IMR-90 (cell line): ENCODE data around the gene MT1A. TPM values are rescaled to one million over a fixed set of nuclear protein-coding genes. Genes with fewer than 3 reads are reported as not detected.

Source experiments
- ATAC-seq: fragments of 200-7000 bp; cut with Tn5 transposase; 2 replicates; pipeline ENCODE4 v1.9.1; 2020; ENCODE audit warnings: low read depth, mild to moderate bottlenecking, moderate library complexity
- BruUV-seq: library from RNA; stranded (reverse); fragments of 400-500 nt; replicated peaks from 2 replicates; lab custom pipeline; 2021; lab: Mats Ljungman, UMichigan
- CTCF ChIA-PET: fragments of 300-600 bp; formaldehyde crosslinking; extraction: SDS; loops from one replicate; lab custom pipeline; 2021; ENCODE audit warnings: antibody characterized with exemption; lab: Yijun Ruan, JAX
- POLR2A ChIA-PET: fragments of 300-600 bp; sonication (Branson Sonifier 250); formaldehyde crosslinking; loops from one replicate; lab custom pipeline; 2022; ENCODE audit warnings: antibody characterized with exemption; ENCODE audit not compliant: unreplicated experiment; lab: Charles Lee
- DNase-seq: peaks from one replicate; pipeline ENCODE4 v3.0.0; 2013
- H2AFZ ChIP-seq: replicated peaks from 2 replicates; pipeline ENCODE3; 2013; ENCODE audit warnings: low read length, mild to moderate bottlenecking; ENCODE audit not compliant: poor library complexity
- H2AK5ac ChIP-seq: 2 replicates; pipeline ENCODE4 v1.6.1; 2013; ENCODE audit warnings: low read depth, low read length, inconsistent platforms
- H2AK9ac ChIP-seq: replicated peaks from 2 replicates; pipeline ENCODE3; 2013; ENCODE audit warnings: mild to moderate bottlenecking, low read depth, low read length, moderate library complexity; ENCODE audit not compliant: poor library complexity
- H2BK120ac ChIP-seq: 2 replicates; pipeline ENCODE4 v1.6.1; 2013; ENCODE audit warnings: low read depth, low read length, inconsistent platforms
- H2BK15ac ChIP-seq: 3 replicates; pipeline ENCODE4 v1.6.1; 2013; ENCODE audit warnings: low read depth, low read length, inconsistent platforms
- H2BK20ac ChIP-seq: 2 replicates; pipeline ENCODE4 v1.6.1; 2013; ENCODE audit warnings: low read depth, mild to moderate bottlenecking, inconsistent platforms, low read length, moderate library complexity
- H2BK5ac ChIP-seq: 2 replicates; pipeline ENCODE4 v1.6.1; 2013; ENCODE audit warnings: mild to moderate bottlenecking, low read depth, low read length, inconsistent platforms; ENCODE audit not compliant: poor library complexity, severe bottlenecking
- H3K14ac ChIP-seq: replicated peaks from 2 replicates; pipeline ENCODE4 v1.6.1; 2013; ENCODE audit warnings: low read depth, low read length, inconsistent platforms
- H3K18ac ChIP-seq: 2 replicates; pipeline ENCODE4 v1.6.1; 2013; ENCODE audit warnings: low read depth, low read length, control low read depth
- H3K23ac ChIP-seq: 2 replicates; pipeline ENCODE4 v1.6.1; 2013; ENCODE audit warnings: low read depth, low read length, inconsistent platforms
- H3K27ac ChIP-seq: 2 replicates; pipeline ENCODE4 v1.5.1; 2013; ENCODE audit warnings: mild to moderate bottlenecking, control low read depth, low read length; ENCODE audit not compliant: insufficient read depth
- H3K27me3 ChIP-seq: 2 replicates; pipeline ENCODE4 v1.6.1; 2013; ENCODE audit warnings: low read length; ENCODE audit not compliant: control insufficient read depth, insufficient read depth
- H3K36me3 ChIP-seq: 2 replicates; pipeline ENCODE4 v1.6.1; 2013; ENCODE audit warnings: low read length, mixed read lengths; ENCODE audit not compliant: control insufficient read depth, insufficient read depth
- H3K4ac ChIP-seq: 2 replicates; pipeline ENCODE4 v1.6.1; 2013; ENCODE audit warnings: low read depth, low read length, inconsistent platforms
- H3K4me1 ChIP-seq: 2 replicates; pipeline ENCODE4 v1.6.1; 2013; ENCODE audit warnings: low read length, mixed read lengths; ENCODE audit not compliant: control insufficient read depth, insufficient read depth
- H3K4me2 ChIP-seq: 2 replicates; pipeline ENCODE4 v1.6.1; 2013; ENCODE audit warnings: low read depth, mild to moderate bottlenecking, control low read depth, low read length, moderate library complexity
- H3K4me3 ChIP-seq: 2 replicates; pipeline ENCODE4 v1.5.1; 2013; ENCODE audit warnings: low read depth, mild to moderate bottlenecking, control low read depth, low read length, moderate library complexity; ENCODE audit not compliant: insufficient read depth
- H3K56ac ChIP-seq: 2 replicates; pipeline ENCODE4 v1.6.1; 2013; ENCODE audit warnings: low read length, inconsistent platforms; ENCODE audit not compliant: insufficient read depth; ENCODE audit errors: extremely low read depth
- H3K79me1 ChIP-seq, 2 experiments: 2 replicates each; pipeline ENCODE4 v1.6.1; 2013; ENCODE audit warnings: low read length in 2 of 2, inconsistent platforms in 1 of 2, low read depth in 1 of 2
- H3K9ac ChIP-seq: 2 replicates; pipeline ENCODE4 v1.6.1; 2013; ENCODE audit warnings: low read depth, low read length, control low read depth
- H3K9me1 ChIP-seq: 2 replicates; pipeline ENCODE4 v1.6.1; 2013; ENCODE audit warnings: low read length, inconsistent platforms; ENCODE audit not compliant: insufficient read depth
- H3K9me3 ChIP-seq: 2 replicates; pipeline ENCODE4 v1.6.1; 2013; ENCODE audit warnings: low read length; ENCODE audit not compliant: control insufficient read depth, insufficient read depth
- H4K20me1 ChIP-seq: 2 replicates; pipeline ENCODE4 v1.6.1; 2013; ENCODE audit warnings: low read length, inconsistent platforms; ENCODE audit not compliant: insufficient read depth
- H4K5ac ChIP-seq: 2 replicates; pipeline ENCODE4 v1.6.1; 2013; ENCODE audit warnings: mild to moderate bottlenecking, low read depth, low read length, control low read depth
- H4K8ac ChIP-seq, 2 experiments: 2 replicates each; pipeline ENCODE4 v1.6.1; 2013; ENCODE audit warnings: low read depth in 2 of 2, low read length in 2 of 2, control low read depth in 1 of 2, inconsistent platforms in 1 of 2
- H4K91ac ChIP-seq: 2 replicates; pipeline ENCODE4 v1.6.1; 2013; ENCODE audit warnings: low read depth, low read length, inconsistent platforms; ENCODE audit not compliant: insufficient read depth
- BHLHE40 ChIP-seq: fragments of 150-350 bp; IDR thresholded peaks from 2 replicates; pipeline ENCODE4 v1.6.1; 2016; ENCODE audit warnings: mild to moderate bottlenecking, low read depth, low read length
- CEBPB ChIP-seq: IDR thresholded peaks from 2 replicates; pipeline ENCODE4 v1.6.1; 2012; ENCODE audit warnings: low read depth, low read length, improper control_type of control experiment
- CTCF ChIP-seq: conservative IDR thresholded peaks from 2 replicates; pipeline ENCODE4 v1.5.1; 2012; ENCODE audit warnings: mild to moderate bottlenecking, low read depth, low read length, improper control_type of control experiment
- ELK1 ChIP-seq: fragments of 150-350 bp; IDR thresholded peaks from 2 replicates; pipeline ENCODE4 v1.6.1; 2016; ENCODE audit warnings: low read depth, mild to moderate bottlenecking, low read length, moderate library complexity, borderline replicate concordance
- MAZ ChIP-seq: IDR thresholded peaks from 2 replicates; pipeline ENCODE4 v1.6.1; 2012; ENCODE audit warnings: low read depth, mild to moderate bottlenecking, low read length, improper control_type of control experiment, moderate library complexity, borderline replicate concordance
- MXI1 ChIP-seq: IDR thresholded peaks from 2 replicates; pipeline ENCODE4 v1.6.1; 2012; ENCODE audit warnings: low read depth, mild to moderate bottlenecking, low read length, moderate library complexity, borderline replicate concordance
- NFE2L2 ChIP-seq: fragments of 150-350 bp; IDR thresholded peaks from 2 replicates; pipeline ENCODE4 v1.6.1; 2016; ENCODE audit warnings: low read depth, mild to moderate bottlenecking, low read length
- RCOR1 ChIP-seq: IDR thresholded peaks from 2 replicates; pipeline ENCODE4 v1.6.1; 2012; ENCODE audit warnings: mild to moderate bottlenecking, low read length, improper control_type of control experiment; ENCODE audit not compliant: insufficient replicate concordance
- RFX5 ChIP-seq: IDR thresholded peaks from 2 replicates; pipeline ENCODE4 v1.8.0; 2012; ENCODE audit warnings: low read depth, mild to moderate bottlenecking, low read length, moderate library complexity
- USF2 ChIP-seq: fragments of 150-350 bp; IDR thresholded peaks from 2 replicates; pipeline ENCODE4 v1.6.1; 2017; ENCODE audit warnings: mild to moderate bottlenecking, antibody characterized with exemption, low read length, low read depth
- whole genome bisulfite sequencing, 2 experiments: methylation state at CpG; one replicate each; pipeline versions ENCODE4 v1.1.5 to v1.1.7; 2013; ENCODE audit warnings: missing lambda C conversion rate in 2 of 2; ENCODE audit not compliant: insufficient read length in 1 of 2; ENCODE audit errors: extremely low coverage in 2 of 2; 5-methylcytosine and 5-hydroxymethylcytosine counted together
- dilution Hi-C: fragments of 300-500 bp; cut with HindIII; formaldehyde crosslinking; loops from one replicate; pipeline ENCODE4 v1.14.3; 2018; ENCODE audit warnings: low sequenced_read_pairs; ENCODE audit not compliant: unreplicated experiment
- in situ Hi-C: fragments of 300-500 bp; cut with MboI; formaldehyde crosslinking; loops from 3 replicates; pipeline ENCODE4 v1.14.3; 2019; ENCODE audit warnings: low sequenced_read_pairs, inconsistent platforms, mixed read lengths
- intact Hi-C: fragments of 100-400 bp; cut with micrococcal nuclease; formaldehyde crosslinking; loops from 2 replicates; pipeline ENCODE4 v1.10.0; 2022
- polyA plus RNA-seq, 3 experiments: library from polyadenylated mRNA; depleted of rRNA; stranded (reverse); fragments of >200 nt; gene quantifications; 2 replicates each; pipeline ENCODE4 v1.2.3, GENCODE V29; 2012; ENCODE audit warnings: low replicate concordance in 1 of 3
- total RNA-seq: library from RNA; depleted of rRNA; stranded (reverse); fragments of >200 nt; gene quantifications from 2 replicates; pipeline ENCODE4 v1.2.3, GENCODE V29; 2012

MT1A gene
- total and polyA plus RNA-seq, 2 of the 4 experiments (the other 2 are of a cell fraction): 1.6 TPM; not detected in 1

GRCh38 chr16:56616608-56617211 is 21.8 kb upstream of the MT1A start:
- no peaks in the 10 kb centered on the region for H3K36me3 ChIP-seq
- peak overlapping the region; percentile 97 for H2AK5ac ChIP-seq
- H2BK5ac ChIP-seq: peak overlapping the region; percentile 21
- dilution Hi-C loops: no loop called here
- 34% methylated on average over 8 of the region's 23 CpGs; no CpG with 5 or more reads in 1 of the 2 experiments for WGBS, 2 experiments
- peak overlapping the region; percentile 54 to 66; a peak in 3 of 4 replicates for H4K8ac ChIP-seq
- peaks cover 16% of the 10 kb centered on the region for H3K9me1 ChIP-seq
- no peak for ATAC-seq
- peak overlapping the region; percentile 86 for H4K5ac ChIP-seq
- H3K18ac ChIP-seq: no peak overlapping the region
- H3K9me3 ChIP-seq: no peaks in the 10 kb centered on the region
- H4K91ac ChIP-seq: peak overlapping the region; percentile 54
- H2AK9ac ChIP-seq: peak overlapping the region; percentile 73
- no TSS peak for BruUV-seq
- no peak for TF ChIP-seq CEBPB
- TF ChIP-seq NFE2L2: no peak
- no peak for TF ChIP-seq BHLHE40
- no peak for TF ChIP-seq MAZ
- TF ChIP-seq RFX5: no peak
- TF ChIP-seq MXI1: no peak
- no peak for TF ChIP-seq USF2
- no peak for TF ChIP-seq CTCF
- no peak for TF ChIP-seq ELK1
- no peak for TF ChIP-seq RCOR1
- H4K20me1 ChIP-seq: no peaks in the 10 kb centered on the region
- H3K27ac ChIP-seq: peak overlapping the region; percentile 22; the same call in 1 of the 2 replicates
- H3K4me3 ChIP-seq: no peak overlapping the region
- peaks cover 2 to 39% of the 10 kb centered on the region in 2 experiments; a peak in 3 of 4 replicates for H3K79me1 ChIP-seq
- peak overlapping the region; percentile 73 for H2BK20ac ChIP-seq
- H3K4me2 ChIP-seq: no peak overlapping the region; the same call in 1 of the 2 replicates
- no peak for DNase-seq
- in situ Hi-C loops: no loop called here
- H3K27me3 ChIP-seq: no peaks in the 10 kb centered on the region
- intact Hi-C loops: no loop called here
- 0 out of 2 replicates have a peak overlapping the region, but pooled peaks have one; percentile 4 for H3K56ac ChIP-seq
- peak overlapping the region; percentile 83 for H3K4ac ChIP-seq
- CTCF ChIA-PET: interaction anchor here (0.6 kb wide), 1 partner anchor 12 kb away, joined by 3 read pairs; no protein-coding TSS in a partner anchor
- H3K14ac ChIP-seq: peak overlapping the region; percentile 72
- H3K9ac ChIP-seq: peak overlapping the region; percentile 66; the same call in 1 of the 2 replicates
- peaks cover 18% of the 10 kb centered on the region for H3K4me1 ChIP-seq
- peak overlapping the region; percentile 73 for H2BK120ac ChIP-seq
- POLR2A ChIA-PET: interaction anchor here (0.5 kb wide), 1 partner anchor 10 kb away, joined by 3 read pairs; no protein-coding TSS in a partner anchor
- H2AFZ ChIP-seq: peak overlapping the region; percentile 94
- peak overlapping the region; percentile 53 for H3K23ac ChIP-seq
- H2BK15ac ChIP-seq: peak overlapping the region; percentile 88
